Activated CD8-positive, alpha-beta memory T cell treated with anti-CD3 and anti-CD28 coated beads for 4 hours (primary cell): Measurements from ENCODE around the gene TTBK1.

Experiments used
- DNase-seq, 2 donors: peaks; one replicate each; pipeline ENCODE4 v3.0.0-alpha.2; 2020; ENCODE audit warnings: low read depth in 2 of 2

Gene TTBK1

DNA sequence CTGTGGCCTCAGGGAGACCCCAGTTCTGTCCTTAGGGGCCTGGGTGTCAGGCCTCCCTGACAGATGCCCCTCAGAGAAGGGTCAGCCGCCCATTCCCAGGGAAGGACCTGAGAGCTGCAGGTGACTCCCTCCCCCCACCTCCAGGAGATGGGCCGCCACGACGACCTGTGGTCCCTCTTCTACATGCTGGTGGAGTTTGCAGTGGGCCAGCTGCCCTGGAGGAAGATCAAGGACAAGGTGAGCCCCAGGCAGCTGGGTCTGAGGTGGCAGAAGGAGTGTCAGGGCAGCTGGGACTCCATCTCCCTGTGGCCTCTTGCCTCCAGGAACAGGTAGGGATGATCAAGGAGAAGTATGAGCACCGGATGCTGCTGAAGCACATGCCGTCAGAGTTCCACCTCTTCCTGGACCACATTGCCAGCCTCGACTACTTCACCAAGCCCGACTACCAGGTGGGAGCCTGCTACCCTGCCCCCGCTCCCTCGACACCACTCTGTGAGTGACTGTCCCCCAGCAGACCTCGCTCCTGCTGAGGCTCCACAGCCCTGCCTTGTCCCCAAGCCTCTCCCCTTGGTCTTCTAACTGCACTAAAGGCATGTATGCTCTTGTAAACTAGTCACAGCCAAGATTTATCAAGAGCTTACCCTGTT, 12.2 kb downstream of the TTBK1 start:
- DNase-seq: no peak

- no peak for DNase-seq
Observed at GRCh38 chr6:43256670-43257366, 13.5 kb downstream of the TTBK1 start.

- DNase-seq: no peak
Observed at GRCh38 chr6:43257367-43258145, 14.3 kb downstream of the TTBK1 start.

- DNase-seq: no peak
Observed at GRCh38 chr6:43258180-43258579, 14.9 kb downstream of the TTBK1 start.

DNA sequence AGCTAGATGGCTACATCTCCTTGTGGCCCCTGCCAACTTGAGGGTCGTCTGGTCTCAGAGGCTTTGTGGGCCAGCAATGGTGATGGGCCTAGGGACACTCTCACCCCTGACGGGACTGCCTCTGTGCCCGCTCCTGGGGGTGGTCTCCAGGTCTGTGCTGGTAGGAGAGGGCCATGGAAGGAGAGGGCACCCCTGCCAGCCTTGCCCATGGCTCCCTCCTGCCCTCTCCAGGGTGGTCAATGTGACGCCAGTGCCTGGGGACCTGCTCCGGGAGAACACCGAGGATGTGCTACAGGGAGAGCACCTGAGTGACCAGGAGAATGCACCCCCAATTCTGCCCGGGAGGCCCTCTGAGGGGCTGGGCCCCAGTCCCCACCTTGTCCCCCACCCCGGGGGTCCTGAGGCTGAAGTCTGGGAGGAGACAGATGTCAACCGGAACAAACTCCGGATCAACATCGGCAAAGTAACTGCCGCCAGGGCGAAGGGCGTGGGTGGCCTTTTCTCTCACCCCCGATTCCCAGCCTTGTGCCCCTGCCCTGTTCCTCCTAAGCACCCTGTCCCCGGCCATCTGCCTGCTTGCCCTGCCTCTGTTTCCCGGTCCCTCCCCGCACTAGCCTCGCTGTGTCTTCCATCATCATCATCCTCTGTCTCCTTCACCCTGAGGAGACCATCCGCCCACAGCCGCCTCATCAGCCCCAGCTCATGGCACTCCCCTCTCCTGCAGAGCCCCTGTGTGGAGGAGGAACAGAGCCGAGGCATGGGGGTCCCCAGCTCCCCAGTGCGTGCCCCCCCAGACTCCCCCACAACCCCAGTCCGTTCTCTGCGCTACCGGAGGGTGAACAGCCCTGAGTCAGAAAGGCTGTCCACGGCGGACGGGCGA, 15.8 kb downstream of the TTBK1 start:
- DNase-seq: no peak

DNA sequence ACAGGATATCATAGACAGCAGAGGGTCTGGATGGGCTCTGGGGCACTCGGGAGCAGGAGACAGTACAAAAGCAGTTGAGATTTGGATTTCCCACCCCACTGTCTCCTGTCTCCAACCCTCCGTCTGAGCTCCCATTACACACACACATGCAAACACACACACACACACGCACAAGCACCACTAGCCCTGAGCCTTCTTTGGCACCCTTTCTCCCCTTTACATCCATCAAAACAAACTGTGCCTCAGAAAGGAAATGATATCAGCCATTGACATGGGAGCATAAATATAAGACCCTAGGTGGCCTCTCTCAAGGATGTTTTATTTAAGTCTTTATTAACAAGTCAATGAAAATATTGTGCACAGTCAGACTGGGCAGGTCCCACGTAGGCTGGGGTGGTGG, 17.5 kb downstream of the TTBK1 start:
- DNase-seq: no peak

DNA sequence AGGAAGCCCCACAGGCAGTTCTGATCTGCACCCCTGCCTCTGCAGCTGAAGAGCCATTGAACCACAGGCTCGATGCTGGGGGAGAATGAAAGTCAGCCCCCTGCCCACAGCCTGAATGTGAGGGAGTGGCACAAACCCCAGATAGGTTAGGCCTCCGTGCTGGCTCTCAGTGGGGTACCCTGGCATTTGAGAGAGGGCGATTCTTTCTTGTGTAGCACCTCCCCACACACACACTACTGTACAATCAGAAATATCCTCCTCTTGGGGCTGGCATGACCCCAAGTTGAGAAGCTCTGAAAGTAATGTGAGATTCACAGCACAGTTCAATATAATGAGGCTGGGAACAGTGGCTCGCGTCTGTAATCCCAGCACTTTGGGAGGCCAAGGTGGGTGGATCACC, 17.9 kb downstream of the TTBK1 start:
- no peak for DNase-seq

- no peak for DNase-seq
Observed at GRCh38 chr6:43262000-43262779, 18.9 kb downstream of the TTBK1 start.

DNA sequence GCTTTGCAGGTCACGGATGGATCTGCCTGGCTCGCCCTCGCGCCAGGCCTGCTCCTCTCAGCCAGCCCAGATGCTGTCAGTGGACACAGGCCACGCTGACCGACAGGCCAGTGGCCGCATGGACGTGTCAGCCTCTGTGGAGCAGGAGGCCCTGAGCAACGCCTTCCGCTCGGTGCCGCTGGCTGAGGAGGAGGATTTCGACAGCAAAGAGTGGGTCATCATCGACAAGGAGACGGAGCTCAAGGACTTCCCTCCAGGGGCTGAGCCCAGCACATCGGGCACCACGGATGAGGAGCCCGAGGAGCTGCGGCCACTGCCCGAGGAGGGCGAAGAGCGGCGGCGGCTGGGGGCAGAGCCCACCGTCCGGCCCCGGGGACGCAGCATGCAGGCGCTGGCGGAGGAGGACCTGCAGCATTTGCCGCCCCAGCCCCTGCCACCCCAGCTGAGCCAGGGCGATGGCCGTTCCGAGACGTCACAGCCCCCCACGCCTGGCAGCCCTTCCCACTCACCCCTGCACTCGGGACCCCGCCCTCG, 19.6 kb downstream of the TTBK1 start:
- DNase-seq: no peak

DNA sequence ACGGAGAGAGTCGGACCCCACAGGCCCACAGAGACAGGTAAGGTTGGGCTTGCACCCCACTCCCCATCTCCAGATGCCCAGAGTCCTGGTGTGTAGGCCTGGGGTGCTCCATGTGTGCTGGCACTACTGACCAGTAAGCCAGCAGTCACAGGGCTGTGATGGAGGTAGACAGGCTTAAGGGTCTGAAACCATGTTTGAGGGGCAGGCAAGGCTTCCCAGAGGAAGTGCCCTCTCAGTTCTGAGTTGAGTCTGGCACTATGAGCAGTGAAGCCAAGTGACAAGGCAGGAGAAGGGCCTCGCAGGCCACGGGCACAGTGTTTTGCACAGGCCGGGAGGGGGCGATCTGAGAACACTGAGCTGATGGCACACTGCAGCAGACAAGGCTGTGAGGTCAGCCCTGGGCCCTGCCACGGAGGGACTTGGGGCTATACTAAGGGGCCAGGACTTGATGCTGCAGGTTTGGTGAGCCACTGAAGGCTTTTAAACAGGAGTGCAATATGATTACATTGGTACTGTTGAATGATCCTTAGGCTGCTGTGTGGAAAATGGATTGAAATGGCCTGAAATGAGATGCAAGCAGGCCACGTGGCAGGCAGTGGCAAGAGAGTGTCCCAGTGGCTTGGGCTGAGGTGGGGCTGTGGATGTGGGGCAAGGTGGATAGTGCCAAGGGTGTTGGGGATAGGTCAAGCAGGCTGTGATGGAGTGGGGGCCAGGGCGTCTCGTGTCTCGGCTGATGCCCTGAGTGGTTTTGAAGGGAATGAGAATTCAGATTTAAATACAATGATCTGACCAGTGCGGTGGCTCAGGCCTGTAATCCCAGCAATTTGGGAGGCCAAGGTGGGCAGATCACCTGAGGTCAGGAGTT, 20.3 kb downstream of the TTBK1 start:
- DNase-seq: peak; percentile 51 to 53

DNA sequence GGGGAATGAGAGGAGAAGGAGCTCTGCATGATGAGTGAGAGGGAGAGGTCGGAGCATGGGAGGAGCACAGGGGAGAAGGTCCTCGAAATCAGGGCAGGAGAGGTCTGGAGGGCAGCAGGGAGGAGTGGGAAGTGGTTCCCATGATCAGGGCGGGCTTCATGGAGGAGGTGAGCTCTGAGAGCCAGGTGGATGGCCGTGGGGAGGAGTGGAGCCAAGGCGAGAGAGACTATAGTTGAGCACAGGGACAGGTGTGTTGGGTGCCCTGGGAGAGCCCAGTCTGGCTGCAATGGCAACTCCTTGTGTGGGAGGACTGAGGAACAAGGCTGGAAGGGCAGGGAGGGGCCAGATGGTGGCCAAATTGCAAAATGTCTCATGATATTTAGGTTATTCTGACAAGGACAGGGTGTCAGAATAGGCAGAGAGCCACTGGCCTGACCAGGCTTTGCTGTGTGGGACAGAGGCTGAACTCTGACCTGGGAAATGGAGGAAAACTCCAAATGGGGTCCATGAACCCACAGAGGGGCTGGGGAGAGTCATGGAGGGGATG, 21.4 kb downstream of the TTBK1 start:
- no peak for DNase-seq

DNA sequence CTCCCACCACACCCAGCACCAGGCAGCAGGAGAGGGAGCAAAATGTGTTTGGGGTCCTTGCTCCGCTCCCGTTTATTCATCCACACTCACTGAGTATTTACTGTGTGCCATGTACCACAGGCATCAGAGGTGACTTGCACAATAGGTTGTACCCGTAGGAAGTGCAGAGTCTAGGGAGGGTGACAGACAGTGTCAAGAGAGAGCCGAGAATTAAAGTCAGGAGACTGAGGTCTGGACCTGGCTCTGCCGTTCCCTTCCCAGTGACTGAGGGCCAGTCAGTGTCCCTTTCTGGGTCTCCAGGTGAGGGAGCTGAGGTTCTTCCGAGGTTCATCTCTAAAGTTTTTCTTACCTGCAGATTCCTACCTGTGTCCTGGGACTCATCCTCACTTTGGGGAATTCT, 22.3 kb downstream of the TTBK1 start:
- DNase-seq: no peak

GRCh38 chr6:43267619-43268354, 24.5 kb downstream of the TTBK1 start:
- no peak for DNase-seq

- no peak for DNase-seq
Observed at GRCh38 chr6:43268355-43268700, 25.0 kb downstream of the TTBK1 start.

- DNase-seq: no peak
Observed at GRCh38 chr6:43268782-43269272, 25.5 kb downstream of the TTBK1 start.

DNA sequence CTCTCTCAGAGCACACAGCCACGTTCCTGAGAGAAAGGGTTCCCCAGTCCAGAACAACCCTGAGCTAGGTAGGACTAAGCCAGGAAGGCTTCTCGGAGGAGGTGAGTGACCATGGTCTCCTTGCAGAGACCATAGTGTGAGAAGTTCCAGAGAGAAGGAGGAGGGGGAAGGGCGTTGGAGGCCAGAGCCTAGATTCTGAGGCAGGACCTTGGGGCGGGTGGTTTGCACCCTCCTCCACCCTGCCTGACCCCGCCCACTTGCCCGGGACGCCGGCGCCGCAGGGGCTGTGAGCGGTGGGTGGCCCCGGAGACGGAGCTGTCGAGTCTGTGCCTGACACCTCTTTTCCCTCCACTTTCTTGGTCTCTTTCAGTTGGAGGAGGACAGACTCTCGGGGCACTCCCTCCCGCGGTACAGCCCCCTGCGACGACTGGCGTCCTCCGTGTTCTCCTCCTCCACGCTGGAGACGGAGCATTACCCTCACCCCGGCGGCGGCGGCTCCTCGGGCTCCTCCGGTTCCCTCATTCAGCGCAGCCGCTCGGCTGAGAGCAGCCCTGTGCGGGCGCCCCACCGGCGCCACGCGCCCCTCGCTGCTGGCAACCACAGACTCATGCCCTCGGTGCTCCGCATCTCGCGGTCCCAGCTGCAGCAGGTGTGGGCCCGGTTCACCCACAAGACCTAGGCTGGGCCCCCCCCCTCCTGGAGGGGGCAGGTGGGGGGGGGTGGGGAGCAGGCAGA, 26.2 kb downstream of the TTBK1 start:
- DNase-seq: peak; percentile 15 to 20

GRCh38 chr6:43271103-43271815, 28.0 kb downstream of the TTBK1 start:
- no peak for DNase-seq
